ENCODE measurements around the gene RAB22A.

DNA sequence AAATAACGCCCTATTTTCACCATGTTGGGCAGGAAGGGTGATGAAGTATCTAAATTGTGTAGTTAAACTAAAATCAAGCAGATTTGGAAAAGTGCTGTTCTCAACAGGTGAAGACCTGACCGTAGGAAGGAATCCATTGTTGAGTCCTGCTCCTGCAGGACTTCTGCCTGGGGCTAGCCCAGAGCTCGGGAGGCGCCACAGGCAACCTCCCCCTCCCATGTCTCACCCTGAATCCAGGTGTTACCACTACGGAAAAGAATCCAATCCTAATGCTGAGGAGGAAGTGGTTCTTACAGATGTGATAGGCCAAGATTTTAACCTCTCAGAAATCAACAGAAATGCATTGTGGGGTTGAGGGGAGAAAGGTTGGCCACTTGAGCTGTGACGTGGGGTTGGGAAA is 30.2 kb downstream of the RAB22A start:
- TF ChIP-seq, protein P1, sequence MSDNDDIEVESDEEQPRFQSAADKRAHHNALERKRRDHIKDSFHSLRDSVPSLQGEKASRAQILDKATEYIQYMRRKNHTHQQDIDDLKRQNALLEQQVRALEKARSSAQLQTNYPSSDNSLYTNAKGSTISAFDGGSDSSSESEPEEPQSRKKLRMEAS (IDR thresholded peaks at IDR 0.05; ENCODE audit: insufficient read depth, insufficient read length) = no peak
- TF ChIP-seq, protein P2, sequence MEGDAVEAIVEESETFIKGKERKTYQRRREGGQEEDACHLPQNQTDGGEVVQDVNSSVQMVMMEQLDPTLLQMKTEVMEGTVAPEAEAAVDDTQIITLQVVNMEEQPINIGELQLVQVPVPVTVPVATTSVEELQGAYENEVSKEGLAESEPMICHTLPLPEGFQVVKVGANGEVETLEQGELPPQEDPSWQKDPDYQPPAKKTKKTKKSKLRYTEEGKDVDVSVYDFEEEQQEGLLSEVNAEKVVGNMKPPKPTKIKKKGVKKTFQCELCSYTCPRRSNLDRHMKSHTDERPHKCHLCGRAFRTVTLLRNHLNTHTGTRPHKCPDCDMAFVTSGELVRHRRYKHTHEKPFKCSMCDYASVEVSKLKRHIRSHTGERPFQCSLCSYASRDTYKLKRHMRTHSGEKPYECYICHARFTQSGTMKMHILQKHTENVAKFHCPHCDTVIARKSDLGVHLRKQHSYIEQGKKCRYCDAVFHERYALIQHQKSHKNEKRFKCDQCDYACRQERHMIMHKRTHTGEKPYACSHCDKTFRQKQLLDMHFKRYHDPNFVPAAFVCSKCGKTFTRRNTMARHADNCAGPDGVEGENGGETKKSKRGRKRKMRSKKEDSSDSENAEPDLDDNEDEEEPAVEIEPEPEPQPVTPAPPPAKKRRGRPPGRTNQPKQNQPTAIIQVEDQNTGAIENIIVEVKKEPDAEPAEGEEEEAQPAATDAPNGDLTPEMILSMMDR (IDR thresholded peaks at IDR 0.05; ENCODE audit: extremely low read depth in 1 of 2, insufficient read depth in 1 of 2, low read depth in 1 of 2, low read length in 2 of 2) = no peak
- TF ChIP-seq POLR2A (IDR thresholded peaks at IDR 0.05; ENCODE audit: low read depth, low read length) (no peak), FOS (IDR thresholded peaks at IDR 0.05; ENCODE audit: borderline replicate concordance, insufficient read depth, low read length) (no peak), EZH2 (IDR thresholded peaks at IDR 0.05; ENCODE audit: borderline replicate concordance, low read depth, low read length, severe bottlenecking) (no peak), MYC (IDR thresholded peaks at IDR 0.05; ENCODE audit: low read depth, low read length) (no peak), JUN (IDR thresholded peaks at IDR 0.05; ENCODE audit: borderline replicate concordance, insufficient read depth, insufficient read length, low read depth) (no peak)
